OCI-LY1 (cell line): Measurements from ENCODE around the gene PCDH12.

Experiments
- H2AFZ ChIP-seq: fragments of 200-600 bp; sonication (generic), shearing (Covaris generic); 2 replicates; pipeline ENCODE4 v1.6.0; 2014; ENCODE audit warnings: antibody characterized with exemption, mild to moderate bottlenecking, low read length
- H3F3A ChIP-seq: fragments of 200-600 bp; sonication (generic), shearing (Covaris generic); 2 replicates; pipeline ENCODE4 v1.6.0; 2014; ENCODE audit warnings: mild to moderate bottlenecking, antibody characterized with exemption, low read length, moderate library complexity; ENCODE audit not compliant: insufficient read depth
- H3K27ac ChIP-seq: fragments of 200-600 bp; sonication (generic); 2 replicates; pipeline ENCODE4 v1.5.1; 2014; ENCODE audit warnings: low read length, mixed run types, mild to moderate bottlenecking, low read depth; ENCODE audit not compliant: poor library complexity, severe bottlenecking
- H3K27me3 ChIP-seq: fragments of 200-600 bp; sonication (generic); 2 replicates; pipeline ENCODE4 v1.6.0; 2014; ENCODE audit warnings: antibody characterized with exemption, mild to moderate bottlenecking, low read length, moderate library complexity; ENCODE audit not compliant: insufficient read depth
- H3K36me3 ChIP-seq: fragments of 200-600 bp; sonication (generic); 2 replicates; pipeline ENCODE4 v1.6.1; 2014; ENCODE audit warnings: mild to moderate bottlenecking, antibody characterized with exemption, low read length, moderate library complexity, mixed read lengths; ENCODE audit not compliant: insufficient read depth
- H3K4me1 ChIP-seq: fragments of 200-600 bp; sonication (generic); 2 replicates; pipeline ENCODE4 v1.5.1; 2014; ENCODE audit warnings: mild to moderate bottlenecking, low read length, moderate library complexity; ENCODE audit not compliant: insufficient read depth, severe bottlenecking
- H3K4me2 ChIP-seq: fragments of 200-600 bp; sonication (generic), shearing (Covaris generic); 2 replicates; pipeline ENCODE4 v1.6.1; 2014; ENCODE audit warnings: low read length
- H3K4me3 ChIP-seq: fragments of 200-600 bp; sonication (generic); 2 replicates; pipeline ENCODE4 v1.5.1; 2014; ENCODE audit warnings: low read length, low read depth, mild to moderate bottlenecking, mixed read lengths; ENCODE audit not compliant: poor library complexity, severe bottlenecking
- H3K79me2 ChIP-seq: fragments of 200-600 bp; shearing (Covaris generic); 2 replicates; pipeline ENCODE4 v1.6.1; 2016; ENCODE audit warnings: mixed run types, low read length, mixed read lengths; ENCODE audit not compliant: insufficient read depth
- H3K9ac ChIP-seq: fragments of 200-600 bp; sonication (generic), shearing (Covaris generic); 2 replicates; pipeline ENCODE4 v1.6.1; 2014; ENCODE audit warnings: mild to moderate bottlenecking, low read length, mixed read lengths
- H3K9me2 ChIP-seq: fragments of 200-600 bp; sonication (generic), shearing (Covaris generic); 2 replicates; pipeline ENCODE4 v1.6.1; 2014; ENCODE audit warnings: low read depth, mild to moderate bottlenecking, low read length, mixed read lengths
- H3K9me3 ChIP-seq: fragments of 200-600 bp; shearing (Covaris generic); 2 replicates; pipeline ENCODE4 v1.6.1; 2014; ENCODE audit warnings: low read length, mixed read lengths
- H4K20me1 ChIP-seq: fragments of 200-600 bp; sonication (generic), shearing (Covaris generic); 2 replicates; pipeline ENCODE4 v1.6.0; 2016; ENCODE audit warnings: mild to moderate bottlenecking, low read length; ENCODE audit not compliant: insufficient read depth
- CTCF ChIP-seq: fragments of 200-600 bp; sonication (generic), shearing (Covaris generic); IDR thresholded peaks from 2 replicates; pipeline ENCODE4 v1.5.1; 2017; ENCODE audit warnings: mild to moderate bottlenecking, antibody characterized with exemption, low read length, moderate library complexity, mixed read lengths
- EZH2 ChIP-seq: fragments of 200-600 bp; sonication (generic), shearing (Covaris generic); IDR thresholded peaks from 2 replicates; pipeline ENCODE4 v1.8.0; 2017; ENCODE audit warnings: borderline replicate concordance, mixed run types, mild to moderate bottlenecking, antibody characterized with exemption, low read length, moderate library complexity, mixed read lengths

Gene PCDH12

GRCh38 chr5:141958113-141958512 is at the start of gene PCDH12:
PCDH12 (minus strand) TSS chr5:141958202; CDS start chr5:141957851, 351 bp downstream.
- no peak within 1 kb of the TSS for H2AFZ ChIP-seq
- no peaks in the 10 kb centered on the region for H4K20me1 ChIP-seq
- H3K4me3 ChIP-seq: no peak within 1 kb of the TSS
- no peaks in the 10 kb centered on the region for H3F3A ChIP-seq
- no peak within 1 kb of the TSS for H3K9ac ChIP-seq
- TF ChIP-seq EZH2 (no peak), CTCF (no peak)
- H3K4me2 ChIP-seq: no peak within 1 kb of the TSS
- H3K79me2 ChIP-seq: no peaks in the 10 kb centered on the region
- no peaks in the 10 kb centered on the region for H3K36me3 ChIP-seq
- no peaks in the 10 kb centered on the region; the same call in 1 of the 2 replicates for H3K27me3 ChIP-seq
- H3K4me1 ChIP-seq: peaks cover 12% of the 10 kb centered on the region
- no peaks in the 10 kb centered on the region for H3K9me3 ChIP-seq
- no peak within 1 kb of the TSS for H3K27ac ChIP-seq
- no peaks in the 10 kb centered on the region for H3K9me2 ChIP-seq

GRCh38 chr5:142007237-142007544 is 49.2 kb upstream of the PCDH12 start:
- no peak for TF ChIP-seq CTCF
- TF ChIP-seq EZH2: no peak
- Histone ChIP-seq H3K4me2 (no peak overlapping the region), H3K9ac (no peak overlapping the region), H3K36me3 (peaks cover 50% of the 10 kb centered on the region), H3K4me1 (peaks cover 1% of the 10 kb centered on the region), H2AFZ (no peak overlapping the region), H3K27ac (no peak overlapping the region), H3F3A (no peaks in the 10 kb centered on the region), H3K27me3 (no peaks in the 10 kb centered on the region), H3K4me3 (no peak overlapping the region), H3K79me2 (no peaks in the 10 kb centered on the region), H3K9me3 (no peaks in the 10 kb centered on the region), H4K20me1 (no peaks in the 10 kb centered on the region), H3K9me2 (no peaks in the 10 kb centered on the region)

- Histone ChIP-seq H3K9ac (no peak overlapping the region), H3K27me3 (no peaks in the 10 kb centered on the region), H3K36me3 (peaks cover 56% of the 10 kb centered on the region), H4K20me1 (no peaks in the 10 kb centered on the region), H3K9me3 (no peaks in the 10 kb centered on the region), H3F3A (no peaks in the 10 kb centered on the region), H3K9me2 (no peaks in the 10 kb centered on the region), H3K4me2 (no peak overlapping the region), H2AFZ (no peak overlapping the region), H3K4me3 (no peak overlapping the region), H3K27ac (no peak overlapping the region), H3K4me1 (no peaks in the 10 kb centered on the region), H3K79me2 (no peaks in the 10 kb centered on the region)
- TF ChIP-seq CTCF (no peak), EZH2 (no peak)
Measured at GRCh38 chr5:142006363-142007236, 48.6 kb upstream of the PCDH12 start.
